Measurements from ENCODE around the gene CALCR. TPM values are rescaled to one million over a fixed set of nuclear protein-coding genes. Genes with fewer than 3 reads are reported as not detected.

Gene CALCR
- total RNA-seq, 1 donor from 2014 or later, result not detected

DNA sequence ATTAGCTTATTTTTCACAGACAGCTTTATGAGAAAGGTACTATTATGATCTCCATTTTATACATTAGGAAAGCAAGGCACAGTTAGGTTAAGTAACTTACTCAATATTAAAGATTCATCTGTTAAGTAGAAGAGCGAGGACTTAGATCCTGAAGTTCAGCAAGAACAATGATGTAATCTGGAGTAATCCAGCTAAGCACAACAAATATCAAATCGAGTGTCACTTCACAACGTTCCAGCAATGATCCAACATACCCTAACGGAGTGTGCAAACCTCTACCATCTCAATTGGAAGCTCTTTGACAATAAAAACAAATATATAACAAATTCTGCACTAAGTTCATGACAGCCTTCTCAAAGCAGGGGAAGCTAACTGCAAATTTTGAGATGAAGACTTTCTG is 121.3 kb downstream of the CALCR start:
- Histone ChIP-seq H3K4me3 (no peak overlapping the region), H3K36me3 (no peaks in the 10 kb centered on the region), H3K27ac (no peak overlapping the region), H3K4me1 (no peaks in the 10 kb centered on the region), H3K9me3 (no peaks in the 10 kb centered on the region), H3K27me3 (no peaks in the 10 kb centered on the region)
- no peak for DNase-seq (ENCODE audit: low spot score in 2 of 2)
- intact Hi-C loops (cut with DNase I), result no loop called here
- TF ChIP-seq, protein P1, sequence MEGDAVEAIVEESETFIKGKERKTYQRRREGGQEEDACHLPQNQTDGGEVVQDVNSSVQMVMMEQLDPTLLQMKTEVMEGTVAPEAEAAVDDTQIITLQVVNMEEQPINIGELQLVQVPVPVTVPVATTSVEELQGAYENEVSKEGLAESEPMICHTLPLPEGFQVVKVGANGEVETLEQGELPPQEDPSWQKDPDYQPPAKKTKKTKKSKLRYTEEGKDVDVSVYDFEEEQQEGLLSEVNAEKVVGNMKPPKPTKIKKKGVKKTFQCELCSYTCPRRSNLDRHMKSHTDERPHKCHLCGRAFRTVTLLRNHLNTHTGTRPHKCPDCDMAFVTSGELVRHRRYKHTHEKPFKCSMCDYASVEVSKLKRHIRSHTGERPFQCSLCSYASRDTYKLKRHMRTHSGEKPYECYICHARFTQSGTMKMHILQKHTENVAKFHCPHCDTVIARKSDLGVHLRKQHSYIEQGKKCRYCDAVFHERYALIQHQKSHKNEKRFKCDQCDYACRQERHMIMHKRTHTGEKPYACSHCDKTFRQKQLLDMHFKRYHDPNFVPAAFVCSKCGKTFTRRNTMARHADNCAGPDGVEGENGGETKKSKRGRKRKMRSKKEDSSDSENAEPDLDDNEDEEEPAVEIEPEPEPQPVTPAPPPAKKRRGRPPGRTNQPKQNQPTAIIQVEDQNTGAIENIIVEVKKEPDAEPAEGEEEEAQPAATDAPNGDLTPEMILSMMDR (IDR thresholded peaks at IDR 0.05), result no peak

DNA sequence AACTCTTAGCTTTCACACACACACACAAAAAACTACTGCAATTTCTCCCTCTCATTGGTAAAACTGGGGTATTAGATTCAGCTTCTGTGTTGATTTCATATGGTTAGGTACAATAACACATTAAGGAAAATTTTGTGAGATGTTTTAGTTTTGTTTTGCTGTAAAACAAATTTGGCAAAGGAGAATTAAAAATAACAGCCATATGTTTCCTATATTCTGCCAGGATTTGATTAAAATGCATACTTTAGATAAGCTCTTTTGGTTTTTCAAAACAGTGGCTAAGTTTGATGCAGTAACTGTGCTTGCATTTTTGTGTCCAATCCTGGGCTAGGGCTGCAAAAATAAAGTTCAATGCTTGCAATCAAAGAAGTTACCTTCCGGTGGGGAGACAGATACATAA is 126.3 kb downstream of the CALCR start:
- H3K9me3 ChIP-seq, result no peaks in the 10 kb centered on the region
- H3K4me1 ChIP-seq, result no peaks in the 10 kb centered on the region
- no peak for DNase-seq (ENCODE audit: low spot score in 2 of 2)
- intact Hi-C loops (cut with DNase I), result no loop called here
- H3K27ac ChIP-seq, result no peak overlapping the region
- no peaks in the 10 kb centered on the region for H3K27me3 ChIP-seq
- TF ChIP-seq, protein P1 (IDR thresholded peaks at IDR 0.05), result no peak
- no peak overlapping the region for H3K4me3 ChIP-seq
- H3K36me3 ChIP-seq, result no peaks in the 10 kb centered on the region

DNA sequence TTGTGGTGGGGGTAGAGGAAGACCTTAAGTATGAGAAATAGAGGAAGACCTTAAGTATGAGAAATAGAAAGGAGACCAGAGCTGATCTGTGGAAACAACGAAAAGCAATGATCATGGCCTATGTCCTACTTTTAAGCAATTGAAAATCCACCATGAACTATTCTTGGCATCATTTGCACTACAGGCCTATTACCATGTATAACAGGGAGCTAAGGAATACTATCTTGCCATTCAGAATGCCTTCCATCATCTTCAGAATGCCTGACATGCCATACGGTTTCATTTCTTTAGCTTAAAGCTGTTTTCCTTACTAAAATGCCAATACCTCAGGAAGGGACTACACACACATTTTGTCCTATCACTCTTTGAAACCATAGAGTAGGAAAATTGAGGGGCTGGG is 127.0 kb downstream of the CALCR start:
- DNase-seq (ENCODE audit: low spot score in 2 of 2), result no peak
- H3K27me3 ChIP-seq, result no peaks in the 10 kb centered on the region
- H3K9me3 ChIP-seq, result no peaks in the 10 kb centered on the region
- no peaks in the 10 kb centered on the region for H3K36me3 ChIP-seq
- H3K4me3 ChIP-seq, result no peak overlapping the region
- TF ChIP-seq, protein P1 (IDR thresholded peaks at IDR 0.05), result no peak
- no peaks in the 10 kb centered on the region for H3K4me1 ChIP-seq
- intact Hi-C loops (cut with DNase I), result no loop called here
- H3K27ac ChIP-seq, result no peak overlapping the region

DNA sequence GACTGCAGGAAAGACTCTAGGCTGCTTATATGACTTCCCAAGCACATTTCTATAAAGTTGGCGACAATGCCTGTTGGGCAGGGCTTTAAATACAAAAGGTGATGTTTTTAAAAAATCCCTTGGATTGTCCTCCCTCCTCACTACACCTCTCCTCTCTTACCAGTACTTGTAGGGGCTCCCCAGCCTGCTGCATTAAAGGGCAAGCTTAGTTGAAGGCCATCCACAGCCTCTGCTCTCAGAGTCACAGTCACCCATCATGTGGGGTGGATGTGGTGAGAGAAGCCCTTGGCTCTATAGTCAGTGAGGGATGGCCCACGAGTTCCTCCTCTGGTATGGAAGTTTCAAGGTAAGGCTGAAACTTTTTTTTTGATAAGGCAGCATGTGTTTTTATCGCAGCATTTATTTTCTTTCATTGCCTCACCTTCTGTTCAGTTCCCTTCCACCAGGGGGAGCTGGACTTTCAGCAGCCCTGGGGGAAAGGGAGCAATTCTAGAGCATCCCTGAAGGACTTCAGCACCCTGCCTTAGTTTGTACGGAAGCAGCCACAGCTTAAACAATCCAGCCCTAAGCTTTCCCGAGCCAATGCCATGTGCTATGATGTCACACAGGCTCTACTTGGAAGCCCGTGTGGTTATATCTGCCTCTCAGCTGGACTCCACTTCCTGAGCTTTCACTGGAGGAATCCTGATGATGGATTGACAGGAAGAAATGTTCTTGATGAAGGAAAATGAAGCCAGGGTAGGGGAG is 131.9 kb downstream of the CALCR start:
- Histone ChIP-seq H3K4me1 (no peaks in the 10 kb centered on the region), H3K36me3 (no peaks in the 10 kb centered on the region), H3K27me3 (no peaks in the 10 kb centered on the region), H3K9me3 (no peaks in the 10 kb centered on the region), H3K27ac (no peak overlapping the region), H3K4me3 (no peak overlapping the region)
- no peak for DNase-seq (ENCODE audit: low spot score in 2 of 2)
- TF ChIP-seq, protein P1 (IDR thresholded peaks at IDR 0.05), result peak in 1 of 3 experiments; percentile 36
- intact Hi-C loops (cut with DNase I), result no loop called here

DNA sequence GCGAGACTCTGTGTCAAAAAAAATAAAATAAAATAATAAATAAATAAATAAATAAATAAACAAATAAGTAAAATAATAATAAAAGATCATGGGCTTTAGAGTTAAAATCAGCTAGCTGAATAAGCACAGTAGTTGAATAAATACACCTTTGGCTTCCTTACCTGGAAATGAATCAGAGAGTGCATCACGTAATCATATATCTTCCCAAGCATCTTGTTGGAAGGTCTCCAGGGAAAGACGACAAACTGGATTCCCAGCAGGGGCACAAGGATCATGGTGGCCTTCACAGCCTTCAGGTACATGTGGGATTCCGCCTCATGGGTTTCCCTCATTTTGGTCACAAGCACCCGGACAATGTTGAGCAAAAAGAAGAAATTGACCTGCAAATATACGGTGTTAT is 138.7 kb downstream of the CALCR start:
- H3K9me3 ChIP-seq, result no peaks in the 10 kb centered on the region
- H3K27ac ChIP-seq, result no peak overlapping the region
- H3K4me1 ChIP-seq, result no peaks in the 10 kb centered on the region
- TF ChIP-seq, protein P1 (IDR thresholded peaks at IDR 0.05), result no peak
- H3K36me3 ChIP-seq, result no peaks in the 10 kb centered on the region
- H3K4me3 ChIP-seq, result no peak overlapping the region
- DNase-seq (ENCODE audit: low spot score in 2 of 2), result no peak
- intact Hi-C loops (cut with DNase I), result no loop called here
- H3K27me3 ChIP-seq, result no peaks in the 10 kb centered on the region

Measured in ascending aorta (tissue), 2 donors.